NCI-H524 treated with DMSO at 0.1 percent for 48 hours (cell line): Measurements from ENCODE around the gene CEP85.

Source experiments
- DNase-seq: peaks from one replicate; lab custom pipeline; 2025; lab: John Stamatoyannopoulos, UW

Gene CEP85, protein sequence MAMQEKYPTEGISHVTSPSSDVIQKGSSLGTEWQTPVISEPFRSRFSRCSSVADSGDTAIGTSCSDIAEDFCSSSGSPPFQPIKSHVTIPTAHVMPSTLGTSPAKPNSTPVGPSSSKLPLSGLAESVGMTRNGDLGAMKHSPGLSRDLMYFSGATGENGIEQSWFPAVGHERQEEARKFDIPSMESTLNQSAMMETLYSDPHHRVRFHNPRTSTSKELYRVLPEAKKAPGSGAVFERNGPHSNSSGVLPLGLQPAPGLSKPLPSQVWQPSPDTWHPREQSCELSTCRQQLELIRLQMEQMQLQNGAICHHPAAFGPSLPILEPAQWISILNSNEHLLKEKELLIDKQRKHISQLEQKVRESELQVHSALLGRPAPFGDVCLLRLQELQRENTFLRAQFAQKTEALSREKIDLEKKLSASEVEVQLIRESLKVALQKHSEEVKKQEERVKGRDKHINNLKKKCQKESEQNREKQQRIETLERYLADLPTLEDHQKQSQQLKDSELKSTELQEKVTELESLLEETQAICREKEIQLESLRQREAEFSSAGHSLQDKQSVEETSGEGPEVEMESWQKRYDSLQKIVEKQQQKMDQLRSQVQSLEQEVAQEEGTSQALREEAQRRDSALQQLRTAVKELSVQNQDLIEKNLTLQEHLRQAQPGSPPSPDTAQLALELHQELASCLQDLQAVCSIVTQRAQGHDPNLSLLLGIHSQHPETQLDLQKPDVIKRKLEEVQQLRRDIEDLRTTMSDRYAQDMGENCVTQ

DNA sequence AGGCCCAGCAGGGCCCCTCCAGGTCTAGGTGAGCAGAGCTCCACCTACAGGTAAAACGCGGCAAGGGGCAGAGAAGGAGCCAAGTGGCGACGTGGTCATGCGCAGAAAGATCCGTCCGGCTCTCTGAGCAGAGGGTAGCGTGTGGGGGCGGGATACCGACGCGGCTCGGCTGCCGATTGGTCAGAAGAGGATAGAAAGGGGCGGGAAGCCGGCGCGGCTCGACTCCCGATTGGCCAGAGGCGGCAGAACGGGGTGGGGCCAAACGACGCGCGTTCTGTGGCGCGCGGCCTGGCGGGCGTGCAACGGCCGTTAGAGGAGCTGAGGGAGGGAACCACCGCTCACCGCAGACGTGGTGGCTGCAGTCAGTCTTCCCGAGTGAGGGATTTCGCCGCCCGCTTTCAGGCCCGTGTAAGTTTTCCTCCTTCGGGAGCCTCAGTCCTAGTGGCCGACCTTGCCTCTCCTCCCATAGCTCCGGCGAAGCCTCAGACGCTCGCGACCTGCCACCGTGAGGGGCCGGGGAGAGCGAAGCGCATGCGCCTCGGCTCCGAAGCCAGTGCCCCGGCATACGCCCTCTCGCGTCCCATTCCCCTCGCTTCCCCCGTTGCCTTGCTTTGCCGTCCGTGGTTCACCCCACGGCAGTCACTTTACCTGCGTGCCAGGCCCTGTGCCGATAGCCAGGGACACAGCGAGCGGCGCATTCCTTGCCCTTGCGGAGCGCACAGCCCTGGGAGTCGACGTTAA lies at the start of gene CEP85:
Gene CEP85, plus strand, starts transcription at position 298 of the 741 bp plus-strand sequence. CDS start 5,584 bp downstream, outside the sequence.
- peak; percentile 79 for DNase-seq

DNA sequence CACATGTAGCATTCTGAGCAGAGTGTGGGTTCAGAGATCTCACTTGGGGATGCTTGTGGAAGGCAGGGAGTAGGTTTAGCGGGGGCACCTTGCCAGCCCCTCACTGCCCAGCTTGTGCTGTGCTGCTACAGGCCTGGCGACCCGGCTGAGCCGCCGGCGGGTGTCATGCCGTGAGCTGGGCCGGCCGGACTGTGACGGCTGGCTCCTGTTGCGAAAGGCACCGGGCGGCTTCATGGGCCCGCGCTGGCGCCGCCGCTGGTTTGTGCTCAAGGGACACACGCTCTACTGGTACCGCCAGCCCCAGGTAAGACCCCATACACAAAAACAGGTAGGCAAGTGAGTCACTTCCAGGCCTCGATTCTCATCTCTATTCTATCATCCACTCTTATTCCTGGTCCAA lies 49.1 kb upstream of the CEP85 start:
- no peak for DNase-seq

DNA sequence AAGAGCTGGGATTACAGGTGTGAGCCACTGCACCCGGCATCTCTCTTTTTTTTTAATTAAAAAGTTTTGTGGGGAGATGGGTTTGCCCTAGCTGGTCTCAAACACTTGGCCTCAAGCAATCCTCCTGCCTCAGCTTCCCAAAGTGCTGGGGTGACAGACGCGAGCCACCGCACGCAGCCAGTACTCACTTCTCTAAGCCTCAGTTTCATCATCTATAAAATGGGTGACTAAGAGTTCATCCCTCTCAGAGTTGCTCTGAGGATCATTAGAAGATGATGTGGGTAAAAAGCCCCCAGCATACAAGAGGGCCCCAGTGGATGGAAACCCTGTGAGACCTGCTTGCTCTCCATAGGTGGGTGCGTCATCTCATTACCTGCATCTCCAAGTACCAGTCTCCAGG lies 46.1 kb upstream of the CEP85 start:
- no peak for DNase-seq

DNA sequence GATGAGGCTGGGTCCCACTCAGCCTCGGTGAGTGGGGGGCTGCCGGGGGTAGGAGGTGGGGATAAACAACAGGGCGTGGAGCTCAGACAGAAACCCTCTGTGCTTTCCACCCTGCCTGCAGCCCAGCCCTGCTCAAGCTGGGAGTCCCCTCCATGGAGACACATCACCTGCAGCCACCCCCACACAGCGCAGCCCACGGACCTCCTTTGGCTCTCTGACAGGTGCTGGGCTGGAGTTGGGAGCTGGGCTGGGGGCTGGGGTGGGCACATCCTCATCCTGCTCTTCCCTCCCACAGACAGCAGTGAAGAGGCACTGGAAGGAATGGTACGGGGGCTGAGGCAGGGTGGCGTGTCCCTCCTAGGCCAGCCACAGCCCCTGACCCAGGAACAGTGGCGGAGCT lies 45.5 kb upstream of the CEP85 start:
- DNase-seq, result no peak

DNA sequence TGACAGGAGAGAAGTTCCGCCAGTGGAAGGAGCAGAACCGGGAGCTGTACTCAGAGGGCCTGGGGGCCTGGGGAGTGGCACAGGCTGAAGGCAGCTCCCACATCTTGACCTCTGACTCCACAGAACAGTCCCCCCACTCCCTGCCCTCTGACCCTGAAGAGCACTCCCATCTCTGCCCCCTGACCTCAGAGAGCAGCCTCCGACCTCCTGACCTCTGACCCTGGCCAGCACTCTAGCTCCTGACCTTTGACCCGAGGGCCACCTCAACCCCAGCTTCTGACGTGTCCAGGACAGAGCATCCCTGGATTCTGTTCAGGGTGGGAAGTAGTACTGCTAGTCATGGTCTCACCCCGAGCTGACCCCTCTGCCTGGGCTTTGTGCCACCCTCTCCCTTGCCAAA lies 44.7 kb upstream of the CEP85 start:
- DNase-seq, result no peak

DNA sequence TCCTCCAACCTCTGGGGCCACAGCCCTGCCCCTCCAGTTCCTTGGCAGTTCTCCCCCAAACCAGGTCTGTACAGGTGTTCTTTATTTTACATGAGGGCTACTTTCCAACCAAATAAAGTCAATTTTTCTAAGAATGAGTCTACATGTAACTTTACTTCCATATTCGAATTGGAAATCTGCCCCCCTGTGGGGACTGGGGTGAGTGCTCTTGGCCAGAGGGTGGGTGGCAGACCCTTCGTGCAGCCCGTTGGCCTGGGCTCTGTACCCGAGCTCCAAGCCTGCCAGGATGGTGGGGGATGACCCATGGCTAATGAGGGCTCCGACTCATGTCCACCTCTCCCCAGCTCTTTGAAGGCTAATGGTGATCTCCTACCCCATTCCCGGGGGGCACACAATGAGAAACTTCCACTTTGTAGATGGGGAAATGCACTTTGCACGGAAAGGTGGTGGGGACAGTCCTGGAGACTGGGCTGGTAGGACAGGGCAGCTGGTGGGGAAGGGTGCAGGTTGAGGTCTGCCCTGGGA lies 44.2 kb upstream of the CEP85 start:
- DNase-seq, result no peak

DNA sequence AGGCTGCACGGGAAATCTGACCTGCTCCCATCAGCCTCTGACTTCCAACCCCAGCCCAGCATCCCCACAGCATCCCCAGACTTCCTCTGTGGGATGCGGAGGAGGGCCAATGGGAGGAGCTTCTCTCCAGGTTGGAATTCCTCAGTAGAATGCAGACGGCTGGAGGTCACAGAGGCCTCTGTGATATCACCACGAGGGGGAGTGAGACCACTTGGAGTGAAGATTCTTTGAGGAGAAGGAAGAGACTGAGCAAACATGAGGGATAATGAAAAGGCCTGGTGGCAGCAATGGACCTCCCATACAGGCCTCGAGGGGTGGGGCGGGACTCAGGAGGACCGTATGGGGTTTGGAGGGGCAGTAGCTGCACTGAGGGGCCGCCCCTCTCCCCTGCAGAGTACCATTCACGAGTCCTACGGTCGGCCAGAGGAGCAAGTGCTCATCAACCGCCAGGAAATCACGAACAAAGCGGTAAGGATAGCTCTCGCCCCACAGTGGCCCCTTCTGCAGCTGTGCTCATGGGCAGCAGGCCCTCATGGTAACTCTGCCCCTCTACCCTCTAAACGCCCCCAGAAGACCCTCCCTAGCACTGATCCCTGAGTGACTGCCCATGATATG lies 43.5 kb upstream of the CEP85 start, which contains the start of gene CATSPER4:
Gene CATSPER4, plus strand, starts transcription at position 230 of the 615 bp plus-strand sequence. Its CDS starts 26 bp downstream, at position 256.
- no peak for DNase-seq

DNA sequence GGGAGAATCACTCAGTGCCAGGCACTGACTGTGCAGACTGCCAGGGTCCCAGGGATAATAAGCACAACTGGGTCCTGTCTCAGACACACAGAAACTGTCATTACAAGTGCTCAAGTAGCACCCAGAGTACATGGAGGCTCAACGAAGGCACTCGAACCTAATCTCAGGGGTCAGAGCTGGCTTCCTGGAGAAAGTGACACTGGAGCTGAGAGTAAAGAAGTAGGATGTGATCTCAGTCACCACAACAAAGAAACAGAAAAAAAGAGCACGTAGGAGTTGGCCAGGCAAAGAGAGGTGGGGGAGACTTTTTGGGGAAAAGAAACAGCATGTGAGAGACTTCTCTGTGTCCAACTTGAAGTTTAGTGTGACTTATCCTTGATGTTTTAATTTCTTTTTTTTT lies 42.3 kb upstream of the CEP85 start:
- no peak for DNase-seq

DNA sequence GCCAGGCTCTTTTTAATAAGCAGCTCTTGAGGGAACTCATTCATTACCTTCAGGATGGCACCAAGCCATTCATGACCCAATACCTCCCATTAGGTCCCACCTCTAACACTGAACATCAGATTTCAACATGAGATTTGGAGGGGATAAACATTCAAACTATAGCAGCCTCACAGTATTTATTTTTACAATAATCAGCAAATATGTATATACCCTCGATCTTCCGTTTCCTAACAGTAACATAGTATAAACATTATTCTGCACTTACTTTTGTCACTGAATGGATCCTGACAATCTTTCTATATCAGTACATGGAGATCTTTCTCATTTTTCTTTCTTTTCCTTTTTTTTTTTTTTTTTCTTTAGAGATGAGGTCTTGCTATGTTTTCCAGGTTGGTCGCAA lies 38.2 kb upstream of the CEP85 start:
- DNase-seq, result no peak

DNA sequence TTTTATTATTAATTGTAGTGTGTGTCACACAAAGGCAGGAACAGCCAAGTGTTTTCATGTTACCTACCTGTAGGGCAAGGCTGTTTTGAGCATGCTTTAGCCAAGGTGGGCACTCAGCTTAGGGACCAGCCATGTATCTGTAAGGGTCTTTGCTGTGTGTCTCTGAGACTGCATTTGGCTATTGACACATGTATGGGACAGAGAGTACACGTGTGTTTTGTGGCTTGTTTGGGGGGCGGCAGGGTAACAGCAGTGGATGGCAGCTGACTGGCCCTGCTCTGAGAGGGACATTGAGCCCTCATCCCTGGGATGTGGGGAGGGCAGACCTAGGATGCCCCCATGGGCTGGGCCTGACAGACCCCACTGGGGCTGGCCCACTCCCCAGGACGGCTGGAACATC lies 36.7 kb upstream of the CEP85 start:
- DNase-seq, result no peak

DNA sequence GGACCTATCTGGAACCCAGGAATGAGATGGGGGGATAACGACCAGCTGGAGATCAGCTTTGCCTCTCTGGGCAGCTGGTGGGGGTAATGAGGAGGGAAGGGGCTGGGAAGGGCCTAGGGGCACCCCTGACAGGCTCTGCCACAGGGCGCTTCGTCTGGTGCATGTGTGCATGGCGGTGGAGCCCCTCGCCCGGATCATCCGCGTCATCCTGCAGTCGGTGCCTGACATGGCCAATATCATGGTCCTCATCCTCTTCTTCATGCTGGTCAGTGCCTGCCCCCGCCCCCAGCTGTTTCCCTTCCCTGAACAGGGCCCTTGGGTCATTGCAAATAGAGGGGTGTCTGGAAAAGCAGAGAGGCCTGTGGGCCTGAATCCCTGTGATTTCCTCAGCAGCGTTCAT lies 36.2 kb upstream of the CEP85 start:
- no peak for DNase-seq

DNA sequence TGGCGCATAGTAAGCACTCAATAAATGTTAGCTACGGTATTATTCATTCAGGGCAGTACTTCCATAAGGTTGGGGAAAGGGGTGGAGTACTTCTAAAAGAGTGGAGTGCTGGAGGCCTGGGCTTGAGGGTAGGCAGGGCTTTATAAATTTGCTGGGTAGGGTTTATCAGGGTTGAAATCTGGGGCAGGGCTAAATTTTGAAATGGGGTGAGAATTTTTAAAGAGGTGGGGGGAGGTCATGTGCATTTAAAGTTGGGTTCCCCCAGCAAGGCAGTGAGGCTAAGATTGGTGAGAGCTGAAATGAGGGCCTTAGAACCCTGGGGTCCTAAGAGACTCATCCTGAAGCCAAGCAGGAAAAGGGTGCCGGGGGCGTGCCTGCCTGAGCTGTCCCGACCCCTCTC lies 33.6 kb upstream of the CEP85 start:
- DNase-seq, result no peak

DNA sequence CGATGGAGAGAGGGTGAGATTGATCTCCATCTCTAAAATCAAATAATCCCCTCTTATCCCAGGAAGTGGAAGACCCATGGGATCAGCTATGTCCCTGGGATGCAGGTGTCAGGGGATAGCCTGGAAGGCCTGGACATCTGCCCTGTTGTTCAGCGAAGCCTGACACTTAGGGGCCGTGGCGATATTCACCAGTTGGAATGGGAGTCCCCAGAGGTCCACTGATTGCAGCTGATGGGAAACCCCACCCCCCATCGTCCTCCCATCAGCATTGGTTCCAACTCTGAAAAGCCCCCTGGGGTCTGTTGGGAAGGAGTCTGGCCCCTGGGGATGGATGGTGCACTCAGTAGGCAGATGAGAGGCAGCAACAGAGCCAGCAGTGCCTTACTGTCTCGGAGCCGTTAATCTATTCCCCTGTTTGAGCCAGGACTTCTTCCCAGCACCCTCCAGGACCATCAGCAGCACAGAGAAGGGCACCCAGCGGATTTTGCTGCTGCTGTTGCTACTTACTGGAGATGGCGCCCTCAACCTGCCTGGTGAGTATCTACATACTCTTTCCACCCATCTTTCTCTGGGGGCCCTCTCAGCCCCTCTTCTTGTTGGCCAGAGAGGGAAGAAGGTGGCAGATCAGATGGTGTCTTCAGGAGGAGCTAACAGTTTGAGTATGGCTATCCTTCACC lies 30.2 kb upstream of the CEP85 start:
- peak; percentile 31 for DNase-seq

DNA sequence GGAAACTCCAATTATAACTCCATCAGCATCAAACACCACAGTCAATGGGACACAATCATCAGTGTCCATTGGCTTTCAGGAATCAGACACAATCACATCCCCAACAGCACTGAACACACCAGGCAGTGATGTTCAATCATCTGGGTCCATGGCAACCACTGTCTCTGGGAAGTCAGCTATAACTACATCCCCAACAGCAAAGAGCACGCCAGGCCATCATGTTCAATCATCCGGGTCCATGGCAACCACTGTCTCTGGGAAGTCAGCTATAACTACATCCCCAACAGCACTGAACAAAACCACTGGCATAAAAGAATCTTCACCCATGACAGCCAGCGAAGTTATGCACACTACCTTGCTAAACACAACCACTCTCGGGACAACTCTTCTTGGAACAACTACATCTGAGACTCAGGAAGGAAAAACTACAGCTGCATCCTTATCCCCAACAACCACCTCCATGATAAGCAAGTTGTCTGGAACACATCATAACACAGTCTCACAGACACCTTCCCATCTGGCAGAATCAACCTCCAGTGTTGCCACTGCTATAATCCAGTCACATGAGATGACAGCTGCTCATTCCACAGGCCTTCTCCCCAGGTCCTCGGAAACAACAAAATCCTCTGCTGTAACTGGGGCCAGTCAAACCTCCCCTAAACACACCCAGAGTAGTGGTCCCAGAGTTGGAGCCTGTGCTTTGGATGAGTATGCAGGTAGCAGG lies 23.7 kb upstream of the CEP85 start:
- DNase-seq, result no peak

DNA sequence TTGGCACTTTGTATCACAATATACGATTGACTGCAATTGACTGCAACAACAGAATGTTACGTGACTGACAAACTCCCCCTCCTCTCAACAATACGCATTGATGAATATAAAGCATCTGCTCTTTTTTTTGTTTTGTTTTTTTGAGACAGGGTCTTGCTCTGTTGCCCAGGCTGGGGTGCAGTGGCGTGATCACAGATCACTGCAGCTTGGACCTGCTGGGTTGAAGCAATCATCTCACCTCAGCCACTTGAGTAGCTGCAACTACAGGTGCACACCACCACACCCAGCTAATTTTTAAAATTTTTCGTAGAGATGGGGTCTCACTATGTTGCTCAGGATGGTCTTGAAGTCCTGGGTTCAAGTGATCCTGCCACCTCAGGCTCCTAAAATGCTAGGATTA lies 21.3 kb upstream of the CEP85 start:
- no peak for DNase-seq

DNA sequence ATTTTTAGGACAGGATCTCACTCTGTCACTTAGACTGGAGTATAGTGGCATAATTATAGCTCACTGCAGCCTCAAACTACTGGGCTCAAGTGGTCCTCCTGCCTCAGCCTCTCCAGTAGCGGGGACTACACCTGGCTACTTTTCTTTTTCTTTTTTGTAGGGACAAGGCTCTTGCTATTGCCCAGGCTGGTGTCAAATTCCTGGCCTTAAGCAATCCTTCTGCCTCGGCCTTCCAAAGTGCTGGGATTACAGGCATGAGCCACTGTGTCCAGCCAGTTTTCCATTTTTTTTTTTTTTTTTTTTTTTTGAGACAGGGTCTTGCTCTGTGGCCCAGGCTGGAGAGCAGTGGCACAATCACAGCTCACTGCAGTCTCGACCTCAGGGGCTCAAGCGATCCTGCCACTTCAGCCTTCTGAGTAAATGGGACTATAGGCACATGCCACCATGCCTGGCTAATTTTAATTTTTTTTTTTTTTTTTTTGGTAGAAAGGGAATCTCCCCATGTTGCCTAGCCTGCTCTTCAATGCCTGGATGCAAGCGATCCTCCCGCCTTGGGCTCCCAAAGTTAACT lies 20.6 kb upstream of the CEP85 start:
- DNase-seq, result no peak

DNA sequence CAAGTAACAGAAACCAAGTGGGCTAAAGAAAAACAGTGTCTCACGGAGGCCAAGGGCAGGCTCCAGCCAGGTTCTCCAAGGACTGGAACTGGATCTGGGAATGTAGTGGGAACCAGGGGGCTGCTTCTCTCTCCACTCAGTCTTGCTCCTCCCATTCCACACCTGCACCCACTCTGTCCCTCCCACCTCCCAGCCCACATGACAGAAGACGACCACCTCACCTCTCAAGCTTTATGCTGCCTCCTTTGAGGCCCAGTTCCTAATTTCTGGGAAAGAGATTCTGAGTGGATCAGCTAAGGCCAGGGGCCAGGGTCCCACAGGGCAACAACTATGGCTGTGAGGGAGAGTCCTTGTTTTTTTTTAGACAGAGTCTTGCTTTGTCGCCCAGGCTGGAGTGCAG lies 18.8 kb upstream of the CEP85 start:
- DNase-seq, result no peak

DNA sequence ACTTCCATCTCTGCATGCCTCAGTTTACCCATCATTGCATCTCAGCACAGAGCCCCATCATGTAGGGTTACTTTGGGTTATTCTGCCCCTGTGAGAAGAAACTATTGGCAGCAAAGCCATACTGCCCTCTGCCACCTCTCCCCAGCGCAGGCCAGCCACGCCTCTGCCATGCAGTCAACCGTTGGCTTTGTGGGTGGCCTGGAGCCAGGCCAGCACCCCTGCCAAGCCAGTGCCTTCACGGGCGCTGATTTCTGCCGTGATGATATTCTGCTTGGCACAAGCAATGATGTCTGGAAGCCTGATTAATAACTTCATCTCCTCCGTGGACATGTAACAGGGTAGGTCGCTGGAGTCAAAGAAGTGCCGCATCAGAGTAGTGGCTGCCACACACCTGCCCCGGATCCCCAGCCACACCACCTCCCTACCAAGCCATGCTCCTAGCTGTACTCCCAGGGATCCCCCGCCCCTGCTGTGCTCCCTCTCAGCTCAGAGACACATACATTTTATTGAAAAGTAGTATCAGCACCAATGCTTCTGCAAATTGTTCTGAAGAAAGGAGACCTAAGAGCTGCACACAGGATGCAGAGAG lies 15.0 kb upstream of the CEP85 start:
- DNase-seq, result no peak

DNA sequence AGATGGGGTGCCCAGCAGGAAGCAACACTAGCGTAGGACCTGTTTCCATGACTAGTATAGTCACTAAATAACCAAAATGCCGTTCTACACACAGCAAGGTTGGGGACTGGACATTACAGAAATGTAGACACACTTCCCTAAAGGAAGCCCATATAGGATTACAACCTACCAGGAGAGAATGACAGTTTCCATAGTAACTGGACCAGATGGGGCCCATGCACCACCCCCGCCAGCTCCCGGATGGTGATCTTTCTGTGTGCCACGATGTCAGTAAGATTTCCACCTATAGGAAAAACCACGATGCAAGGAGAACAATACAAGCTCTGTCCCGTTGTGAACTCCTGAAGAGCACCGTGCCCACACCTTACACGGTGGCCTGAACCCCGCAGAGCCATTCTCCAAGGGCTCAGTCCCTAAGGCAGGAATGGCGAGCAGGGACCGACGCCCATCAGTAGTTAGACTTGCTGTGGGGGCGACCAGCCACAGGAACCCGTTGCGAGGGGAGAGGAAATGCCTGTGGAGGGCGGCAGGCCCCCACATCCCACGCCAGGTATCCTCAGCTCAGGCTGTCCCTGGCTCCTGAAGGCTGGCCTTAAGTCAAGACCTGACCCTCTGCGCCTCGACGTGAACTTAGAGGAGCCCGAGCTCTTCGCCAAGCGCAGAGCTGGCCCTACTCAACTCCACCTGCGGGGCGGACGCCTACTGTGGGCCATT lies 13.6 kb upstream of the CEP85 start:
- DNase-seq, result peak; percentile 21
